Stimulated activated CD8-positive, alpha-beta memory T cell treated with anti-CD3 and anti-CD28 coated beads, Interleukin-15, amount 100 ng/mL, for 4 hours (primary cell): ENCODE results near the gene HPRT1.
A peak's percentile ranks its signal among the peaks of the same experiment; 100 is the strongest.
"Not testable (repeated sequence)": the region's sequence is repeated elsewhere in the genome, so short reads cannot be mapped to it uniquely, and the experiment has no call there.

Experiments
- DNase-seq, 2 donors: peaks; one replicate each; pipeline ENCODE4 v3.0.0-alpha.2; 2020; ENCODE audit warnings: low read depth in 2 of 2

The HPRT1 gene

GRCh38 chrX:134460005-134460861, at the start of gene HPRT1:
TSS of gene HPRT1 (plus strand) at chrX:134460165. CDS start at chrX:134460312, 147 bp downstream.
- peak; percentile 50 to 65 for DNase-seq

- DNase-seq = no peak
Measured at GRCh38 chrX:134416087-134416486, 43.9 kb upstream of the HPRT1 start.

- no peak for DNase-seq
Measured at GRCh38 chrX:134418317-134419113, 41.5 kb upstream of the HPRT1 start.

GRCh38 chrX:134419784-134420183, 40.2 kb upstream of the HPRT1 start:
- no peak for DNase-seq

- DNase-seq = no peak
Measured at GRCh38 chrX:134423606-134424005, 36.4 kb upstream of the HPRT1 start.

- DNase-seq = no peak
Measured at GRCh38 chrX:134426281-134426680, 33.7 kb upstream of the HPRT1 start.

- no peak for DNase-seq
Measured at GRCh38 chrX:134431894-134432293, 28.1 kb upstream of the HPRT1 start.

- DNase-seq = no peak
Measured at GRCh38 chrX:134435894-134436293, 24.1 kb upstream of the HPRT1 start.

GRCh38 chrX:134443020-134443419, 16.9 kb upstream of the HPRT1 start:
- DNase-seq = no peak

- no peak for DNase-seq
Measured at GRCh38 chrX:134443461-134443860, 16.5 kb upstream of the HPRT1 start.

GRCh38 chrX:134444681-134445080, 15.3 kb upstream of the HPRT1 start:
- no peak for DNase-seq

- no peak for DNase-seq
Measured at GRCh38 chrX:134452596-134452995, 7.4 kb upstream of the HPRT1 start.

- no peak for DNase-seq
Measured at GRCh38 chrX:134453631-134454030, 6.3 kb upstream of the HPRT1 start.

GRCh38 chrX:134454506-134454905, 5.5 kb upstream of the HPRT1 start:
- no peak for DNase-seq

- no peak for DNase-seq
Measured at GRCh38 chrX:134457708-134458107, 2.3 kb upstream of the HPRT1 start.

- no peak for DNase-seq
Measured at GRCh38 chrX:134459683-134460004, 321 bp upstream of the HPRT1 start.

GRCh38 chrX:134460862-134461220, 876 bp downstream of the HPRT1 start:
- DNase-seq = no peak

GRCh38 chrX:134461437-134461836, 1.5 kb downstream of the HPRT1 start:
- no peak for DNase-seq

GRCh38 chrX:134462927-134463326, 3.0 kb downstream of the HPRT1 start:
- no peak for DNase-seq

GRCh38 chrX:134464453-134464852, 4.5 kb downstream of the HPRT1 start:
- DNase-seq = not testable (repeated sequence)

- no peak for DNase-seq
Measured at GRCh38 chrX:134469486-134469885, 9.5 kb downstream of the HPRT1 start.

GRCh38 chrX:134470013-134470412, 10.0 kb downstream of the HPRT1 start:
- no peak for DNase-seq

GRCh38 chrX:134472041-134472440, 12.1 kb downstream of the HPRT1 start:
- no peak for DNase-seq
